Caco-2 (cell line): ENCODE results near the gene EXTL1. TPM values are rescaled to one million over a fixed set of nuclear protein-coding genes. Genes with fewer than 3 reads are reported as not detected.

Source experiments
- BruUV-seq: library from RNA; stranded (reverse); fragments of 400-500 nt; replicated peaks from 2 replicates; lab custom pipeline; 2021; lab: Mats Ljungman, UMichigan
- CTCF ChIA-PET: fragments of 300-600 bp; sonication (Branson Sonifier 250); formaldehyde crosslinking; loops from one replicate; lab custom pipeline; 2022; ENCODE audit warnings: antibody characterized with exemption; lab: Charles Lee
- POLR2A ChIA-PET: fragments of 300-600 bp; sonication (Branson Sonifier 250); formaldehyde crosslinking; loops from one replicate; lab custom pipeline; 2022; ENCODE audit warnings: antibody characterized with exemption; lab: Charles Lee
- DNase-seq, 2 experiments: peaks; one replicate each; pipeline versions ENCODE4 v3.0.0 to v3.0.0-alpha.2; 2020 to 2022
- H3K27me3 ChIP-seq: replicated peaks from 2 replicates; pipeline ENCODE4 v1.6.0; 2011; ENCODE audit warnings: low read length; ENCODE audit not compliant: control insufficient read depth, insufficient read depth
- H3K36me3 ChIP-seq: 2 replicates; pipeline ENCODE4 v1.5.1; 2011; ENCODE audit warnings: low read length; ENCODE audit not compliant: control insufficient read depth, insufficient read depth
- H3K4me1 ChIP-seq: fragments of 250-450 bp; sonication (Bioruptor Pico); 2 replicates; pipeline ENCODE4 v1.5.1; 2020; ENCODE audit warnings: mild to moderate bottlenecking
- H3K4me3 ChIP-seq: 2 replicates; pipeline ENCODE4 v1.5.1; 2011; ENCODE audit warnings: low read depth, mild to moderate bottlenecking, control low read depth, low read length
- H3K9me3 ChIP-seq: fragments of 250-450 bp; sonication (Bioruptor Pico); 2 replicates; pipeline ENCODE4 v1.5.1; 2020; ENCODE audit warnings: mild to moderate bottlenecking, moderate library complexity
- H3K27ac Mint-ChIP-seq: one replicate; pipeline ENCODE4 v1.8.0; 2022; ENCODE audit warnings: mixed read lengths; ENCODE audit not compliant: unreplicated experiment
- H3K27me3 Mint-ChIP-seq: one replicate; pipeline ENCODE4 v1.8.0; 2022; ENCODE audit warnings: mixed read lengths; ENCODE audit not compliant: insufficient read depth, unreplicated experiment
- H3K36me3 Mint-ChIP-seq: one replicate; pipeline ENCODE4 v1.8.0; 2022; ENCODE audit warnings: mild to moderate bottlenecking, mixed read lengths; ENCODE audit not compliant: insufficient read depth, unreplicated experiment
- H3K4me1 Mint-ChIP-seq: one replicate; pipeline ENCODE4 v1.8.0; 2022; ENCODE audit warnings: low read depth, mixed read lengths; ENCODE audit not compliant: unreplicated experiment
- H3K4me3 Mint-ChIP-seq: one replicate; pipeline ENCODE4 v1.8.0; 2022; ENCODE audit warnings: mild to moderate bottlenecking, moderate library complexity, mixed read lengths; ENCODE audit not compliant: unreplicated experiment
- H3K9me3 Mint-ChIP-seq: one replicate; pipeline ENCODE4 v1.8.0; 2022; ENCODE audit warnings: mixed read lengths; ENCODE audit not compliant: unreplicated experiment
- CTCF ChIP-seq, 2 experiments: fragments of 200-600 bp in 1 of 2; IDR thresholded peaks; 1 replicate in 1 of 2; 2 replicates in 1 of 2; pipeline versions ENCODE4 v1.5.1 to v1.8.0; 2011 to 2022; ENCODE audit warnings: antibody characterized with exemption in 1 of 2, control low read depth in 1 of 2, inconsistent platforms in 1 of 2, low read depth in 1 of 2, low read length in 1 of 2, mild to moderate bottlenecking in 1 of 2, moderate library complexity in 1 of 2; ENCODE audit not compliant: insufficient read depth in 1 of 2, severe bottlenecking in 1 of 2, unreplicated experiment in 1 of 2
- intact Hi-C: fragments of 100-400 bp; cut with micrococcal nuclease; formaldehyde crosslinking; loops from one replicate; pipeline ENCODE4 v1.10.0; 2022; ENCODE audit not compliant: unreplicated experiment
- total RNA-seq: library from RNA; stranded (reverse); gene quantifications from 2 replicates; pipeline ENCODE4 v1.2.3, GENCODE V29; 2022

Gene EXTL1
- total RNA-seq, 1 experiment from 2014 or later = 0.34 TPM

- no peaks in the 10 kb centered on the region for H3K9me3 ChIP-seq
- Mint-ChIP-seq H3K27ac (no peak overlapping the region), H3K27me3 (no peaks in the 10 kb centered on the region), H3K9me3 (no peaks in the 10 kb centered on the region), H3K4me1 (no peaks in the 10 kb centered on the region), H3K4me3 (no peak overlapping the region), H3K36me3 (no peaks in the 10 kb centered on the region)
- CTCF ChIA-PET = interaction anchor here (0.6 to 1.1 kb wide), 2 partner anchors 10 to 26 kb away, joined by 3 to 4 read pairs; no protein-coding TSS in a partner anchor
- intact Hi-C loops = no loop called here
- TF ChIP-seq CTCF (IDR thresholded peaks at IDR 0.05; ENCODE audit: insufficient read depth in 1 of 2, low read depth in 1 of 2, low read length in 1 of 2, severe bottlenecking in 1 of 2, unreplicated experiment in 1 of 2) = no peak
- no peak for DNase-seq
- POLR2A ChIA-PET = no interaction called here
- H3K4me1 ChIP-seq = peaks cover 19% of the 10 kb centered on the region
- H3K27me3 ChIP-seq = no peaks in the 10 kb centered on the region
- H3K36me3 ChIP-seq = no peaks in the 10 kb centered on the region
- no peak overlapping the region for H3K4me3 ChIP-seq
- no TSS peak for BruUV-seq
These were observed 22.2 kb downstream of the EXTL1 start for GRCh38 chr1:26043765-26044164.

DNA sequence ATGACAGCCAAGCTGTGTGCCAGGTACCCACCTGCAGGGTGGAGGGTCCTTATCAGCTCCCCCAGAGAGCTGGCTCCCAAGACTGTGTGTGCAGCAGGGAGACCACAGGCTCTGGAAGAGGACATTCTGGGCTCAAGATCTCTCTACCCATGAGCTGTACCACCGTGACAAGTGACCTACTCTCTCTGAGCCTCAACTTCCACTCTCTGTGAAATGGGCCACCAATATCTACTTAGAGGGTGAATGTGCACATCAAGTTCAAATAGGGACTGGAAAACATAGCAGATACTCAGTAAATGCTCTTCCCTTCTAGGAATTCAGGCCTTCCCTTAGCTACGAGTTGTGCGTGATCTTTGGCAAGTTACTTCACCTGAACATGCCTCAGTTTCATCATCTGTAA lies 22.8 kb downstream of the EXTL1 start:
- no peaks in the 10 kb centered on the region for H3K36me3 Mint-ChIP-seq
- no peak overlapping the region for H3K4me3 Mint-ChIP-seq
- Histone ChIP-seq H3K4me3 (no peak overlapping the region), H3K27me3 (no peaks in the 10 kb centered on the region), H3K9me3 (no peaks in the 10 kb centered on the region), H3K4me1 (peaks cover 20% of the 10 kb centered on the region), H3K36me3 (no peaks in the 10 kb centered on the region)
- no peak for TF ChIP-seq CTCF (IDR thresholded peaks at IDR 0.05; ENCODE audit: insufficient read depth in 1 of 2, low read depth in 1 of 2, low read length in 1 of 2, severe bottlenecking in 1 of 2, unreplicated experiment in 1 of 2)
- ChIA-PET POLR2A (no interaction called here), CTCF (interaction anchor here (1.1 kb wide), 1 partner anchor 9 kb away, joined by 4 read pairs; no protein-coding TSS in a partner anchor)
- H3K27ac Mint-ChIP-seq = no peak overlapping the region
- BruUV-seq = no TSS peak
- H3K27me3 Mint-ChIP-seq = no peaks in the 10 kb centered on the region
- intact Hi-C loops = no loop called here
- H3K4me1 Mint-ChIP-seq = no peaks in the 10 kb centered on the region
- DNase-seq = no peak
- H3K9me3 Mint-ChIP-seq = no peaks in the 10 kb centered on the region

DNA sequence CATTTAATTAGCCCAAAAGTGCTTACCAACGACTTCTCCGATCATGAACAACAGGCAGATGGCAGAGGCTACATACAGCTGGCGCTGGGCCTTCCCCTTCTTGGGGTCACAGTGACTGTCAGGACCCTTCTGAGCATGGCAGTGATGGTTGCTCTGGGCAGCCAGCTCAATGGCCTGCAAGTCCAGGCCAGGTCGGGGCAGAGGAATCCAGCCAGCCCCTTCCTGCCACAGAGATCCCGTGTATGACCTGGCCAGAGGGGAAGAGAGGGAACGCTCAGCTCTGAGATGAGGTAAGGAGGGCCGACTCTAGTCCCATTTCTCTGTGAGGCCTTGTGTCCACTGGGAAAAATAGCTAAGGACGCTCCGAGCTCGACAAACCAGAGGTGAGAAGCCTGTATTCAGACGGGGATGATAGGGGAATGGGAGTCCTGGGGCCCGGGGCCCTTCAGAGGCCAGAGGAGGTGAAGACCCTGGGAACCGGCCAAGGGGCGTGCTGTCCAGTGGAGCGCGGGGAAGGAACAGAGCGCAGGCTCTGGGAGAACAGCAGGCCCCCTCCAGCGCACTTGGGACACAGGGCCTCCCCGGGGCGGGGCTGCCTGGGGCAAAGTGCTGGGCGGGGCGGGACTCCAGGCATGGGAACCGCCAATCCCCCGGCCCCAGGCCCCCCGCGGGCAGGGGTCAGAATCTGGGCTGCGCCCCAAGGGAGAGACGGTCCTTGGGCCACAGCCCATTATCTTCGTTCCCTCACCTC lies 23.6 kb downstream of the EXTL1 start:
- no peaks in the 10 kb centered on the region for H3K9me3 ChIP-seq
- peak; percentile 50 to 58 for DNase-seq
- Mint-ChIP-seq H3K36me3 (no peaks in the 10 kb centered on the region), H3K27ac (peak overlapping the region; percentile 13), H3K9me3 (no peaks in the 10 kb centered on the region), H3K27me3 (no peaks in the 10 kb centered on the region), H3K4me3 (peak overlapping the region; percentile 71), H3K4me1 (peaks cover 5% of the 10 kb centered on the region)
- H3K4me3 ChIP-seq = peak overlapping the region; percentile 41
- intact Hi-C loops = loop anchor here (1.0 kb wide), 1 partner anchor 33 kb away; no protein-coding TSS in a partner anchor
- H3K27me3 ChIP-seq = no peaks in the 10 kb centered on the region
- TF ChIP-seq CTCF (IDR thresholded peaks at IDR 0.05; ENCODE audit: insufficient read depth in 1 of 2, low read depth in 1 of 2, low read length in 1 of 2, severe bottlenecking in 1 of 2, unreplicated experiment in 1 of 2) = no peak
- POLR2A ChIA-PET = no interaction called here
- no peaks in the 10 kb centered on the region for H3K36me3 ChIP-seq
- peaks cover 27% of the 10 kb centered on the region for H3K4me1 ChIP-seq
- BruUV-seq = no TSS peak
- CTCF ChIA-PET = interaction anchor here (1.3 to 1.8 kb wide), 4 partner anchors 9 to 190 kb away, joined by 3 to 15 read pairs (median 5); no protein-coding TSS in a partner anchor
